ENCODE data around the gene C12orf42. TPM values are rescaled to one million over a fixed set of nuclear protein-coding genes. Genes with fewer than 3 reads are reported as not detected.

Gene C12orf42
- total RNA-seq, 1 donor from 2014 or later, result not detected

DNA sequence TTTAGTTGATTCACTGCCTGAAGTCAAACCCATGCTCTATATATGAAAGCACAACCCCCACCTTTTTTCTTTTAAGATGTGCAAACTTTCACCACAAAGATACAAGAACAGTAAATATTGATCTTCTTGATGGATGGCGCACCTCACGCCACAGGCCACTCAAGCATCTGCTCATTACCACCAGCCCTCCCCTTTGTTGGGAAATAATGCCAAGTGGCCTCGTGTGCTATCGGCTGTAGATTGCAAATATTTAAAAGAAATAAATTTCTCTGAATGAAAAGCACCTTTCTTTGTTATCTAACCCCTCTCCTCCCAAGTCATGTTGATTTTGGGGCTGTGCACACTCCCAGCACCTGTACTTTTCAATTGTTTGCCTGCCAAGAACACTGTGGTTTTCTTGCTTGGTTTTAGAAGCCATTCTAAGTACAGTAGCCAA, 122.7 kb downstream of the C12orf42 start:
- Mint-ChIP-seq H3K27me3 (ENCODE audit: unreplicated experiment) (no peaks in the 10 kb centered on the region), H3K36me3 (ENCODE audit: unreplicated experiment) (no peaks in the 10 kb centered on the region), H3K27ac (ENCODE audit: unreplicated experiment) (no peak overlapping the region), H3K9me3 (ENCODE audit: unreplicated experiment) (no peaks in the 10 kb centered on the region), H3K4me1 (ENCODE audit: unreplicated experiment) (no peaks in the 10 kb centered on the region), H3K4me3 (ENCODE audit: unreplicated experiment) (no peak overlapping the region)
- no peak for DNase-seq (ENCODE audit: extremely low spot score, unreplicated experiment)
- TF ChIP-seq, protein P1, sequence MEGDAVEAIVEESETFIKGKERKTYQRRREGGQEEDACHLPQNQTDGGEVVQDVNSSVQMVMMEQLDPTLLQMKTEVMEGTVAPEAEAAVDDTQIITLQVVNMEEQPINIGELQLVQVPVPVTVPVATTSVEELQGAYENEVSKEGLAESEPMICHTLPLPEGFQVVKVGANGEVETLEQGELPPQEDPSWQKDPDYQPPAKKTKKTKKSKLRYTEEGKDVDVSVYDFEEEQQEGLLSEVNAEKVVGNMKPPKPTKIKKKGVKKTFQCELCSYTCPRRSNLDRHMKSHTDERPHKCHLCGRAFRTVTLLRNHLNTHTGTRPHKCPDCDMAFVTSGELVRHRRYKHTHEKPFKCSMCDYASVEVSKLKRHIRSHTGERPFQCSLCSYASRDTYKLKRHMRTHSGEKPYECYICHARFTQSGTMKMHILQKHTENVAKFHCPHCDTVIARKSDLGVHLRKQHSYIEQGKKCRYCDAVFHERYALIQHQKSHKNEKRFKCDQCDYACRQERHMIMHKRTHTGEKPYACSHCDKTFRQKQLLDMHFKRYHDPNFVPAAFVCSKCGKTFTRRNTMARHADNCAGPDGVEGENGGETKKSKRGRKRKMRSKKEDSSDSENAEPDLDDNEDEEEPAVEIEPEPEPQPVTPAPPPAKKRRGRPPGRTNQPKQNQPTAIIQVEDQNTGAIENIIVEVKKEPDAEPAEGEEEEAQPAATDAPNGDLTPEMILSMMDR (IDR thresholded peaks at IDR 0.05), result no peak

DNA sequence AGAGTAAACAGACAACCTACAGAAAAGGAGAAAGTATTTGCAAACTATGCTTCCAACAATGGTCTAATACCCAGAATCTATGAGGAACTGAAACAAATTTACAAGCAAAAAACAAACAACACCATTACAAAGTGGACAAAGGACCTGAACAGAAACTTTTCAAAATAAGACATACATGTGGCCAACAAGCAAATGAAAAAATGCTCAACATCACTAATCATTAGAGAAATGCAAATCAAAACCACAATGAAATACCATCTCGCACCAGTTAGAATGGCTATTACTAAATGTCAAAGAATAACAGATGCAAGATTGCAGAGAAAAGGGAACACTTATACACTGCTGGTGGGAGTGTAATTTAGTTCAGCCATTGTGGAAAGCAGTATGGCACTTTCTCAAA, 125.8 kb downstream of the C12orf42 start:
- Mint-ChIP-seq H3K27me3 (ENCODE audit: unreplicated experiment) (no peaks in the 10 kb centered on the region), H3K27ac (ENCODE audit: unreplicated experiment) (no peak overlapping the region), H3K4me3 (ENCODE audit: unreplicated experiment) (no peak overlapping the region), H3K9me3 (ENCODE audit: unreplicated experiment) (peaks cover 9% of the 10 kb centered on the region), H3K36me3 (ENCODE audit: unreplicated experiment) (no peaks in the 10 kb centered on the region), H3K4me1 (ENCODE audit: unreplicated experiment) (no peaks in the 10 kb centered on the region)
- no peak for DNase-seq (ENCODE audit: extremely low spot score, unreplicated experiment)
- TF ChIP-seq, protein P1 (IDR thresholded peaks at IDR 0.05), result no peak

- H3K27ac Mint-ChIP-seq (ENCODE audit: unreplicated experiment), result no peak overlapping the region
- no peaks in the 10 kb centered on the region for H3K27me3 Mint-ChIP-seq (ENCODE audit: unreplicated experiment)
- peaks cover 13% of the 10 kb centered on the region for H3K9me3 Mint-ChIP-seq (ENCODE audit: unreplicated experiment)
- no peaks in the 10 kb centered on the region for H3K4me1 Mint-ChIP-seq (ENCODE audit: unreplicated experiment)
- H3K36me3 Mint-ChIP-seq (ENCODE audit: unreplicated experiment), result no peaks in the 10 kb centered on the region
- H3K4me3 Mint-ChIP-seq (ENCODE audit: unreplicated experiment), result no peak overlapping the region
- no peak for DNase-seq (ENCODE audit: extremely low spot score, unreplicated experiment)
- TF ChIP-seq, protein P1 (IDR thresholded peaks at IDR 0.05), result no peak
Observed at GRCh38 chr12:103368167-103368566, 127.6 kb downstream of the C12orf42 start.

- Mint-ChIP-seq H3K27ac (ENCODE audit: unreplicated experiment) (no peak overlapping the region), H3K36me3 (ENCODE audit: unreplicated experiment) (no peaks in the 10 kb centered on the region), H3K9me3 (ENCODE audit: unreplicated experiment) (peaks cover 16% of the 10 kb centered on the region), H3K4me3 (ENCODE audit: unreplicated experiment) (no peak overlapping the region), H3K4me1 (ENCODE audit: unreplicated experiment) (no peaks in the 10 kb centered on the region), H3K27me3 (ENCODE audit: unreplicated experiment) (no peaks in the 10 kb centered on the region)
- TF ChIP-seq, protein P1 (IDR thresholded peaks at IDR 0.05), result no peak
- DNase-seq (ENCODE audit: extremely low spot score, unreplicated experiment), result no peak
Observed at GRCh38 chr12:103354403-103354802, 141.4 kb downstream of the C12orf42 start.

DNA sequence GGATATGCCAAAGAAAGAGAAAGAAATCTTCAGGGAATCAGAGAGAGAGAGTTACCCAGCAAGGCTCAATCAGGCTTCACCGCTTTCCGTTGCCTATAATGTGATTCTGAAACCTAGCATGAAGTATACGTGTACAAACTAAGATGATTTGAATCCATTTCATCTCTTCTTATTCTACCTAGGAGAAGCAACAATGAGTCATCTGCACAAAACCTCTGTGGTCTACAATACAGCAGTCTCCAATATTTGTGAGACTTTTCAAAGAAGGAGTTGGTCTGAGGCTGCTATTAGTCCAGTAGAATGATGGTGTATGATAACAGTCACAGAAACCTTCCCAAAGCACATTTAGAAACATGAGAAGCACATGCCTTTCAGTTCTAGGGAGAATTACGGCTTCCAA, 141.9 kb downstream of the C12orf42 start:
- H3K4me1 Mint-ChIP-seq (ENCODE audit: unreplicated experiment), result no peaks in the 10 kb centered on the region
- no peak for DNase-seq (ENCODE audit: extremely low spot score, unreplicated experiment)
- TF ChIP-seq, protein P1 (IDR thresholded peaks at IDR 0.05), result no peak
- H3K36me3 Mint-ChIP-seq (ENCODE audit: unreplicated experiment), result no peaks in the 10 kb centered on the region
- peaks cover 16% of the 10 kb centered on the region for H3K9me3 Mint-ChIP-seq (ENCODE audit: unreplicated experiment)
- no peak overlapping the region for H3K27ac Mint-ChIP-seq (ENCODE audit: unreplicated experiment)
- H3K4me3 Mint-ChIP-seq (ENCODE audit: unreplicated experiment), result no peak overlapping the region
- no peaks in the 10 kb centered on the region for H3K27me3 Mint-ChIP-seq (ENCODE audit: unreplicated experiment)
